K562 (cell line): Measurements from ENCODE around the gene EME1. TPM values are rescaled to one million over a fixed set of nuclear protein-coding genes. Genes with fewer than 3 reads are reported as not detected.
A peak's percentile ranks its signal among the peaks of the same experiment; 100 is the strongest.

Experiments used
- ATAC-seq: fragments of 200-7000 bp; cut with Tn5 transposase; 3 replicates; pipeline ENCODE4 v1.9.1; 2020; ENCODE audit warnings: moderate library complexity
- BruUV-seq: library from RNA; stranded (reverse); fragments of 400-500 nt; replicated peaks from 2 replicates; lab custom pipeline; 2021; lab: Mats Ljungman, UMichigan
- CTCF ChIA-PET: fragments of 300-600 bp; formaldehyde crosslinking; extraction: SDS; loops from one replicate; lab custom pipeline; 2021; ENCODE audit warnings: low intra/inter-chr PET ratio; lab: Yijun Ruan, JAX
- POLR2A ChIA-PET: fragments of 300-600, 350-650 bp; sonication (Branson Sonifier 250); formaldehyde crosslinking; extraction: SDS; loops from one replicate; lab custom pipeline; 2021; ENCODE audit warnings: antibody characterized with exemption, inconsistent platforms; lab: Yijun Ruan, JAX
- DNase-seq, 4 experiments: peaks; one replicate each; pipeline versions ENCODE4 v3.0.0 to v3.0.0-alpha.2; 2011 to 2018; ENCODE audit warnings: low spot score in 3 of 4, mixed read lengths in 3 of 4; ENCODE audit errors: extremely low read depth in 1 of 4
- FAIRE-seq: peaks from 2 replicates; lab custom pipeline; 2011; peaks lifted over from hg19 to GRCh38; lab: Jason Lieb, UNC
- H2AFZ ChIP-seq: 2 replicates; pipeline ENCODE4 v1.6.0; 2011; ENCODE audit warnings: low read depth, low read length, control low read depth, inconsistent platforms
- H3K27ac ChIP-seq: fragments of 200-600 bp; 3 replicates; pipeline ENCODE4 v1.8.0; 2011; ENCODE audit warnings: low read depth, mild to moderate bottlenecking, control low read depth, inconsistent platforms, low read length, moderate library complexity, mixed read lengths; ENCODE audit errors: extremely low read depth
- H3K27me3 ChIP-seq, 2 experiments: fragments of 300-600 bp in 1 of 2; 2 replicates in 1 of 2; 3 replicates in 1 of 2; pipeline versions ENCODE4 v1.6.0 to v1.8.0; 2011; ENCODE audit warnings: inconsistent platforms in 2 of 2, low read length in 2 of 2, mild to moderate bottlenecking in 1 of 2, mixed read lengths in 1 of 2, moderate library complexity in 1 of 2; ENCODE audit not compliant: control insufficient read depth in 2 of 2, insufficient read depth in 2 of 2
- H3K36me3 ChIP-seq: fragments of 300-600 bp; 3 replicates; pipeline ENCODE4 v1.8.0; 2011; ENCODE audit warnings: mild to moderate bottlenecking, low read length, inconsistent platforms; ENCODE audit not compliant: control insufficient read depth, insufficient read depth
- H3K4me1 ChIP-seq, 2 experiments: fragments of 200-600 bp in 1 of 2; replicated peaks in 1 of 2; 2 replicates in 1 of 2; 3 replicates in 1 of 2; pipeline versions ENCODE4 v1.5.1 to v1.8.0; 2011; ENCODE audit warnings: inconsistent platforms in 2 of 2, low read length in 2 of 2, mild to moderate bottlenecking in 1 of 2, mixed read lengths in 1 of 2, moderate library complexity in 1 of 2; ENCODE audit not compliant: control insufficient read depth in 2 of 2, insufficient read depth in 2 of 2
- H3K4me2 ChIP-seq: 2 replicates; pipeline ENCODE4 v1.6.1; 2011; ENCODE audit warnings: low read length, control low read depth, inconsistent platforms, mixed read lengths; ENCODE audit not compliant: insufficient read depth
- H3K4me3 ChIP-seq: fragments of 200-600 bp; sonication (generic), shearing (Covaris generic); 2 replicates; pipeline ENCODE4 v1.5.1; 2016; ENCODE audit warnings: control low read depth, inconsistent platforms
- H3K79me2 ChIP-seq: fragments of 200-600 bp; 3 replicates; pipeline ENCODE4 v1.8.0; 2011; ENCODE audit warnings: low read length, inconsistent platforms; ENCODE audit not compliant: control insufficient read depth, insufficient read depth
- H3K9ac ChIP-seq, 2 experiments: 2 replicates each; pipeline versions ENCODE4 v1.6.0 to v1.6.1; 2011; ENCODE audit warnings: low read depth in 2 of 2, low read length in 2 of 2, control low read depth in 1 of 2, inconsistent platforms in 1 of 2, mild to moderate bottlenecking in 1 of 2, mixed read lengths in 1 of 2; ENCODE audit not compliant: insufficient read depth in 1 of 2
- H3K9me1 ChIP-seq: one replicate; pipeline ENCODE4 v1.6.0; 2011; ENCODE audit warnings: inconsistent platforms, mild to moderate bottlenecking, low read length, moderate library complexity; ENCODE audit not compliant: control insufficient read depth, insufficient read depth
- H3K9me3 ChIP-seq: replicated peaks from 2 replicates; pipeline ENCODE4 v1.5.1; 2011; ENCODE audit warnings: low read depth, low read length, inconsistent platforms; ENCODE audit not compliant: control insufficient read depth, insufficient read depth
- H4K20me1 ChIP-seq: replicated peaks from 2 replicates; pipeline ENCODE4 v1.6.1; 2011; ENCODE audit warnings: low read length, inconsistent platforms, mixed read lengths; ENCODE audit not compliant: control insufficient read depth, insufficient read depth
- ATF1 ChIP-seq, 2 experiments: fragments of 450-650 bp in 1 of 2; IDR thresholded peaks; 2 replicates each; pipeline ENCODE4 v1.6.1; 2016; ENCODE audit warnings: missing compliant biosample characterization in 1 of 2, missing genetic modification characterization in 1 of 2
- CC2D1A ChIP-seq: fragments of 450-650 bp; IDR thresholded peaks from 2 replicates; pipeline ENCODE4 v1.6.1; 2017; ENCODE audit warnings: mild to moderate bottlenecking
- GABPB1 ChIP-seq: sonication (generic); formaldehyde crosslinking; IDR thresholded peaks from 2 replicates; pipeline ENCODE4 v1.8.0; 2022; ENCODE audit warnings: mild to moderate bottlenecking, missing genetic modification reagents
- NR2C1 ChIP-seq, 2 experiments: fragments of 450-650 bp; IDR thresholded peaks; 2 replicates each; pipeline ENCODE4 v1.6.1; 2017; ENCODE audit warnings: mild to moderate bottlenecking in 2 of 2, antibody characterized with exemption in 1 of 2, inconsistent platforms in 1 of 2, missing compliant biosample characterization in 1 of 2, missing genetic modification characterization in 1 of 2
- SMAD4 ChIP-seq: fragments of 250-450 bp; sonication (Bioruptor Pico); conservative IDR thresholded peaks from 2 replicates; pipeline ENCODE4 v1.8.0; 2021; ENCODE audit warnings: inconsistent platforms, mild to moderate bottlenecking, moderate library complexity
- STAG1 ChIP-seq: sonication (generic); formaldehyde crosslinking; IDR thresholded peaks from 2 replicates; pipeline ENCODE4 v1.5.0; 2020; ENCODE audit warnings: missing genetic modification reagents, borderline replicate concordance
- TEAD4 ChIP-seq, 2 experiments: sonication (generic) in 1 of 2; formaldehyde crosslinking in 1 of 2; IDR thresholded peaks; 2 replicates each; pipeline versions ENCODE4 v1.6.1 to v1.8.0; 2012 to 2022; ENCODE audit warnings: borderline replicate concordance in 1 of 2, inconsistent platforms in 1 of 2, low read length in 1 of 2, mild to moderate bottlenecking in 1 of 2, missing genetic modification reagents in 1 of 2
- ZNF766 ChIP-seq: fragments of 200-800 bp; sonication (Bioruptor generic); conservative IDR thresholded peaks from 2 replicates; pipeline ENCODE4 v1.6.1; 2016; ENCODE audit warnings: missing genetic modification characterization, missing compliant biosample characterization
- WGBS: fragments of 100-300 bp; shearing (Covaris generic); methylation state at CpG from one replicate; pipeline ENCODE4 v1.1.6; 2016; ENCODE audit warnings: low coverage, mixed read lengths; ENCODE audit not compliant: insufficient coverage; ENCODE audit errors: missing lambda C conversion rate; 5-methylcytosine and 5-hydroxymethylcytosine counted together
- in situ Hi-C: fragments of 300-500 bp; cut with MboI; formaldehyde crosslinking; loops from 4 replicates; pipeline ENCODE4 v1.15.0; 2018; ENCODE audit warnings: inconsistent platforms, mixed read lengths
- intact Hi-C: fragments of 100-400 bp; cut with micrococcal nuclease; formaldehyde crosslinking; loops from 2 replicates; pipeline ENCODE4 v1.14.2; 2022
- polyA plus RNA-seq, 8 experiments: library from polyadenylated mRNA; depleted of rRNA in 4 of 8; stranded (reverse) in 5 of 8; unstranded in 3 of 8; fragments of >200 nt; fragmentation: Nextera tagmentation in 2 of 8; fragmentation: Illumina TruSeq in 1 of 8; extraction: Ambion mirVana in 2 of 8; extraction: Trizol in 1 of 8; gene quantifications; 2 replicates each; pipeline versions ENCODE4 v1.2.1 to v1.2.3, GENCODE V29; 2011 to 2014; ENCODE audit warnings: inconsistent platforms in 1 of 8, missing spikeins in 1 of 8
- total RNA-seq, 7 experiments: library from RNA; depleted of rRNA in 6 of 7; stranded (reverse); fragments of >200 nt in 6 of 7; fragmentation: Illumina TruSeq in 2 of 7; extraction: Trizol in 2 of 7; gene quantifications; 2 replicates each; pipeline versions ENCODE4 v1.2.1 to v1.2.3, GENCODE V29; 2011 to 2021; ENCODE audit warnings: low replicate concordance in 1 of 7
- TF ChIP-seq, protein P1 (sequence below): fragments of 150-350 bp; IDR thresholded peaks from 2 replicates; pipeline ENCODE4 v1.6.1; 2014; ENCODE audit warnings: low read depth, mild to moderate bottlenecking, low read length, borderline replicate concordance
- TF ChIP-seq, protein P2 (sequence below): sonication (generic); formaldehyde crosslinking; IDR thresholded peaks from 2 replicates; pipeline ENCODE4 v1.8.0; 2022; ENCODE audit warnings: missing genetic modification reagents, mild to moderate bottlenecking, moderate library complexity, borderline replicate concordance
- TF ChIP-seq, protein P3 (sequence below): fragments of 450-650 bp; IDR thresholded peaks from 2 replicates; pipeline ENCODE4 v1.6.1; 2016; ENCODE audit warnings: mild to moderate bottlenecking

EME1 gene
- total and polyA plus RNA-seq, 9 of the 15 experiments (the other 6 are each of a cell fraction or from before 2014, with no cell fraction given): 14.6 to 44.1 (median 24.0) TPM

DNA sequence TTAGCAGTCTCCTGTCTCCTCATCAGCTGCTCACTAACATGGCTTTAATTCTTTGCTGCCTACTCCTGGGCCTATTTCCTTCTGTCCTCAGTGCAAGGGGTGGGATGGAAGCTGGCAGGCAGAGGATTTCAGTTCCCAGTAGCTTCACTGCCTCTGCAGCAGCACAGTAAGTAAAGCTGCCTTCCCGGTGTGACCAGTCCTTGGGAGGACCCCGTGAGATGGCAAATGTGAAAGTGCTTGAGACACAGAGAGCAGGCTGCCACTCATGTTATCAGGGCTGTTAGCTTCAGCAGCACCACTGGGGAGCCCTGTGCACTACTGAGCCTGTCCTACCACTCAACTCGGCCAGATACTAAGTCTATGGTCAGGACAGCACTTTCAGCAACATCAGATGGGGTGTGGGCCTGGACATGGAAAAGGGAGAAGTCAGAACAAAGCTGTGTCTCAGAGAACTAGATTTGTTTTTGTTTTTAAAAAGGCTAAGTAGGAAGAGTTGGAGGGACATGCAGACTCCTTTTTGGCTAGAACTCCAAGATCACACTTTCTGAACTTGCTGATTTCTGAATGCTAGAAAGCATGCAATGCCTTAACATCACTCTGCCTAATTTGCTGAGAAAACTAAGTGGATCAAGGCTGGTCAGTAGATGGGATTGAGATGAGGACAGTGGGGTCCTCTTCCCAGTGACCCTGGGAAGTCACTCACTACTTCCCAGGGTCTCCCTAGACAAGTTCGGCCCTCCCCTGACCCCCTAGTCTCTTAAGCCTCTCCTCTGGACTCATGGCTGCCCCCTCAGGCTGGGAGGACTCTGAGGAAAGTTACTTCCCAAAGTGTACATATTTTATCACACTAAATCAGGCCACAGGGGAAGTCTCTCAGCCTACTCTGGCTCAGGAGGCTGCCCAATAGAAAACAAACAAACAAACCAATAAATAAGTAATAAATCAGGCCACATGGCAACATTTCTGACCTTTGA is 54.1 kb downstream of the EME1 start:
- ChIA-PET CTCF (no interaction called here), POLR2A (interaction anchor here (0.7 to 0.8 kb wide), 2 partner anchors 30 to 37 kb away, joined by 3 read pairs; partner anchors contain the start of gene LRRC59)
- H3K79me2 ChIP-seq: no peaks in the 10 kb centered on the region
- H3K9ac ChIP-seq: peak overlapping the region; percentile 39 to 88; a peak in 3 of 4 replicates
- peak overlapping the region; percentile 89 for H3K4me2 ChIP-seq
- intact Hi-C loops: loop anchor here (2.0 kb wide), 2 partner anchors 30 to 52 kb away; partner anchors contain the start of genes LRRC59 and RSAD1
- H4K20me1 ChIP-seq: no peaks in the 10 kb centered on the region
- peak overlapping the region; percentile 26; the same call in 2 of the 3 replicates for H3K27ac ChIP-seq
- no peaks in the 10 kb centered on the region for H3K9me3 ChIP-seq
- ATAC-seq: peak; percentile 82
- no peaks in the 10 kb centered on the region for H3K36me3 ChIP-seq
- no peaks in the 10 kb centered on the region for H3K27me3 ChIP-seq
- H2AFZ ChIP-seq: peak overlapping the region; percentile 78
- peaks cover 28 to 36% of the 10 kb centered on the region in 2 experiments for H3K4me1 ChIP-seq
- WGBS: 5% methylated on average over 4 of the region's 4 CpGs
- no peaks in the 10 kb centered on the region for H3K9me1 ChIP-seq
- FAIRE-seq: peak; percentile 78
- DNase-seq: peak; percentile 53 to 71 (median 64)
- in situ Hi-C loops: no loop called here
- H3K4me3 ChIP-seq: peak overlapping the region; percentile 64
- TSS peak; percentile 62 for BruUV-seq
- TF ChIP-seq SMAD4 (CRISPR knock-in tag) (0 out of 2 replicates have a peak, but pooled peaks have one; percentile 24), CC2D1A (peak; percentile 93), ZNF766 (0 out of 2 replicates have a peak, but pooled peaks have one; percentile 25), GABPB1 (CRISPR knock-in tag) (peak; percentile 47; the same call in 1 of the 2 replicates), TEAD4 (IDR thresholded peaks at IDR 0.05; ENCODE audit: low read length) (peak; percentile 5; the same call in 1 of the 2 replicates), TEAD4 (CRISPR knock-in tag; IDR thresholded peaks at IDR 0.05; ENCODE audit: borderline replicate concordance) (no peak), NR2C1 (IDR thresholded peaks at IDR 0.05) (0 out of 2 replicates have a peak, but pooled peaks have one; percentile 42), NR2C1 (tag; IDR thresholded peaks at IDR 0.05) (no peak), STAG1 (no peak), ATF1 (CRISPR knock-in tag; IDR thresholded peaks at IDR 0.05) (no peak), ATF1 (tag; IDR thresholded peaks at IDR 0.05) (0 out of 2 replicates have a peak, but pooled peaks have one; percentile 24)
- TF ChIP-seq, protein P1, sequence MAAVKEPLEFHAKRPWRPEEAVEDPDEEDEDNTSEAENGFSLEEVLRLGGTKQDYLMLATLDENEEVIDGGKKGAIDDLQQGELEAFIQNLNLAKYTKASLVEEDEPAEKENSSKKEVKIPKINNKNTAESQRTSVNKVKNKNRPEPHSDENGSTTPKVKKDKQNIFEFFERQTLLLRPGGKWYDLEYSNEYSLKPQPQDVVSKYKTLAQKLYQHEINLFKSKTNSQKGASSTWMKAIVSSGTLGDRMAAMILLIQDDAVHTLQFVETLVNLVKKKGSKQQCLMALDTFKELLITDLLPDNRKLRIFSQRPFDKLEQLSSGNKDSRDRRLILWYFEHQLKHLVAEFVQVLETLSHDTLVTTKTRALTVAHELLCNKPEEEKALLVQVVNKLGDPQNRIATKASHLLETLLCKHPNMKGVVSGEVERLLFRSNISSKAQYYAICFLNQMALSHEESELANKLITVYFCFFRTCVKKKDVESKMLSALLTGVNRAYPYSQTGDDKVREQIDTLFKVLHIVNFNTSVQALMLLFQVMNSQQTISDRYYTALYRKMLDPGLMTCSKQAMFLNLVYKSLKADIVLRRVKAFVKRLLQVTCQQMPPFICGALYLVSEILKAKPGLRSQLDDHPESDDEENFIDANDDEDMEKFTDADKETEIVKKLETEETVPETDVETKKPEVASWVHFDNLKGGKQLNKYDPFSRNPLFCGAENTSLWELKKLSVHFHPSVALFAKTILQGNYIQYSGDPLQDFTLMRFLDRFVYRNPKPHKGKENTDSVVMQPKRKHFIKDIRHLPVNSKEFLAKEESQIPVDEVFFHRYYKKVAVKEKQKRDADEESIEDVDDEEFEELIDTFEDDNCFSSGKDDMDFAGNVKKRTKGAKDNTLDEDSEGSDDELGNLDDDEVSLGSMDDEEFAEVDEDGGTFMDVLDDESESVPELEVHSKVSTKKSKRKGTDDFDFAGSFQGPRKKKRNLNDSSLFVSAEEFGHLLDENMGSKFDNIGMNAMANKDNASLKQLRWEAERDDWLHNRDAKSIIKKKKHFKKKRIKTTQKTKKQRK: no peak
- TF ChIP-seq, protein P2, sequence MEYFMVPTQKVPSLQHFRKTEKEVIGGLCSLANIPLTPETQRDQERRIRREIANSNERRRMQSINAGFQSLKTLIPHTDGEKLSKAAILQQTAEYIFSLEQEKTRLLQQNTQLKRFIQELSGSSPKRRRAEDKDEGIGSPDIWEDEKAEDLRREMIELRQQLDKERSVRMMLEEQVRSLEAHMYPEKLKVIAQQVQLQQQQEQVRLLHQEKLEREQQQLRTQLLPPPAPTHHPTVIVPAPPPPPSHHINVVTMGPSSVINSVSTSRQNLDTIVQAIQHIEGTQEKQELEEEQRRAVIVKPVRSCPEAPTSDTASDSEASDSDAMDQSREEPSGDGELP (CRISPR knock-in tag): peak; percentile 41; the same call in 1 of the 2 replicates
- TF ChIP-seq, protein P3, sequence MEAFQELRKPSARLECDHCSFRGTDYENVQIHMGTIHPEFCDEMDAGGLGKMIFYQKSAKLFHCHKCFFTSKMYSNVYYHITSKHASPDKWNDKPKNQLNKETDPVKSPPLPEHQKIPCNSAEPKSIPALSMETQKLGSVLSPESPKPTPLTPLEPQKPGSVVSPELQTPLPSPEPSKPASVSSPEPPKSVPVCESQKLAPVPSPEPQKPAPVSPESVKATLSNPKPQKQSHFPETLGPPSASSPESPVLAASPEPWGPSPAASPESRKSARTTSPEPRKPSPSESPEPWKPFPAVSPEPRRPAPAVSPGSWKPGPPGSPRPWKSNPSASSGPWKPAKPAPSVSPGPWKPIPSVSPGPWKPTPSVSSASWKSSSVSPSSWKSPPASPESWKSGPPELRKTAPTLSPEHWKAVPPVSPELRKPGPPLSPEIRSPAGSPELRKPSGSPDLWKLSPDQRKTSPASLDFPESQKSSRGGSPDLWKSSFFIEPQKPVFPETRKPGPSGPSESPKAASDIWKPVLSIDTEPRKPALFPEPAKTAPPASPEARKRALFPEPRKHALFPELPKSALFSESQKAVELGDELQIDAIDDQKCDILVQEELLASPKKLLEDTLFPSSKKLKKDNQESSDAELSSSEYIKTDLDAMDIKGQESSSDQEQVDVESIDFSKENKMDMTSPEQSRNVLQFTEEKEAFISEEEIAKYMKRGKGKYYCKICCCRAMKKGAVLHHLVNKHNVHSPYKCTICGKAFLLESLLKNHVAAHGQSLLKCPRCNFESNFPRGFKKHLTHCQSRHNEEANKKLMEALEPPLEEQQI: peak; percentile 59
